Loucy (cell line): ENCODE measurements around the gene OSCAR.

ENCODE experiments used
- H2AFZ ChIP-seq: fragments of 200-600 bp; sonication (generic); 2 replicates; pipeline ENCODE4 v1.6.0; 2016; ENCODE audit warnings: antibody characterized with exemption, mild to moderate bottlenecking, low read length, moderate library complexity
- H3F3A ChIP-seq: fragments of 200-600 bp; 2 replicates; pipeline ENCODE4 v1.6.0; 2016; ENCODE audit warnings: antibody characterized with exemption, low read depth, mild to moderate bottlenecking
- H3K27me3 ChIP-seq: fragments of 200-600 bp; sonication (generic); 2 replicates; pipeline ENCODE4 v1.6.1; 2014; ENCODE audit warnings: low read length, mild to moderate bottlenecking; ENCODE audit not compliant: insufficient read depth, poor library complexity, severe bottlenecking
- H3K36me3 ChIP-seq: fragments of 200-600 bp; sonication (generic); 2 replicates; pipeline ENCODE4 v1.6.1; 2016; ENCODE audit warnings: low read length; ENCODE audit not compliant: insufficient read depth
- H3K4me1 ChIP-seq: fragments of 200-600 bp; sonication (generic); 2 replicates; pipeline ENCODE4 v1.5.1; 2014; ENCODE audit warnings: low read length, mild to moderate bottlenecking; ENCODE audit not compliant: insufficient read depth, poor library complexity, severe bottlenecking
- H3K4me2 ChIP-seq: fragments of 200-600 bp; sonication (generic); 2 replicates; pipeline ENCODE4 v1.6.0; 2014; ENCODE audit warnings: antibody characterized with exemption, low read length, low read depth, mild to moderate bottlenecking; ENCODE audit not compliant: poor library complexity, severe bottlenecking
- H3K4me3 ChIP-seq: fragments of 200-600 bp; sonication (generic); 2 replicates; pipeline ENCODE4 v1.5.1; 2014; ENCODE audit warnings: low read length, mild to moderate bottlenecking, mixed read lengths; ENCODE audit not compliant: poor library complexity, severe bottlenecking
- H3K79me2 ChIP-seq: fragments of 200-600 bp; sonication (generic); 2 replicates; pipeline ENCODE4 v1.6.1; 2014; ENCODE audit warnings: low read length; ENCODE audit not compliant: insufficient read depth
- H3K9ac ChIP-seq: fragments of 200-600 bp; sonication (generic); 2 replicates; pipeline ENCODE4 v1.6.0; 2014; ENCODE audit warnings: mild to moderate bottlenecking, low read depth, low read length, moderate library complexity; ENCODE audit not compliant: poor library complexity, severe bottlenecking
- H3K9me2 ChIP-seq: fragments of 200-600 bp; sonication (generic); replicated peaks from 2 replicates; pipeline ENCODE4 v1.6.1; 2016; ENCODE audit warnings: low read depth, low read length, mixed read lengths
- H3K9me3 ChIP-seq: fragments of 200-600 bp; sonication (generic); 2 replicates; pipeline ENCODE4 v1.6.1; 2014; ENCODE audit warnings: mild to moderate bottlenecking, antibody characterized with exemption, low read length, low read depth; ENCODE audit not compliant: insufficient read depth
- H4K20me1 ChIP-seq: fragments of 200-600 bp; sonication (generic); 2 replicates; pipeline ENCODE4 v1.6.0; 2014; ENCODE audit warnings: antibody characterized with exemption, low read length, mild to moderate bottlenecking; ENCODE audit not compliant: insufficient read depth, poor library complexity, severe bottlenecking
- CTCF ChIP-seq: fragments of 200-600 bp; sonication (generic); conservative IDR thresholded peaks from 2 replicates; pipeline ENCODE4 v1.5.1; 2014; ENCODE audit warnings: mild to moderate bottlenecking, antibody characterized with exemption, low read length
- EZH2phosphoT487 ChIP-seq: fragments of 200-600 bp; IDR thresholded peaks from 2 replicates; pipeline ENCODE4 v1.6.1; 2018; ENCODE audit warnings: antibody characterized with exemption, mild to moderate bottlenecking, moderate library complexity, borderline replicate concordance

Gene OSCAR

GRCh38 chr19:54095136-54095858 is 5.3 kb downstream of the OSCAR start:
- Histone ChIP-seq H3K9me3 (no peaks in the 10 kb centered on the region), H3K9ac (peak overlapping the region; percentile 42), H4K20me1 (no peaks in the 10 kb centered on the region), H3K4me1 (no peaks in the 10 kb centered on the region), H3F3A (no peaks in the 10 kb centered on the region), H2AFZ (peak overlapping the region; percentile 91; the same call in 1 of the 2 replicates), H3K79me2 (no peaks in the 10 kb centered on the region), H3K9me2 (no peaks in the 10 kb centered on the region), H3K4me2 (peak overlapping the region; percentile 70), H3K27me3 (no peaks in the 10 kb centered on the region), H3K36me3 (no peaks in the 10 kb centered on the region), H3K4me3 (peak overlapping the region; percentile 60)
- TF ChIP-seq CTCF (no peak), EZH2phosphoT487 (no peak)

DNA sequence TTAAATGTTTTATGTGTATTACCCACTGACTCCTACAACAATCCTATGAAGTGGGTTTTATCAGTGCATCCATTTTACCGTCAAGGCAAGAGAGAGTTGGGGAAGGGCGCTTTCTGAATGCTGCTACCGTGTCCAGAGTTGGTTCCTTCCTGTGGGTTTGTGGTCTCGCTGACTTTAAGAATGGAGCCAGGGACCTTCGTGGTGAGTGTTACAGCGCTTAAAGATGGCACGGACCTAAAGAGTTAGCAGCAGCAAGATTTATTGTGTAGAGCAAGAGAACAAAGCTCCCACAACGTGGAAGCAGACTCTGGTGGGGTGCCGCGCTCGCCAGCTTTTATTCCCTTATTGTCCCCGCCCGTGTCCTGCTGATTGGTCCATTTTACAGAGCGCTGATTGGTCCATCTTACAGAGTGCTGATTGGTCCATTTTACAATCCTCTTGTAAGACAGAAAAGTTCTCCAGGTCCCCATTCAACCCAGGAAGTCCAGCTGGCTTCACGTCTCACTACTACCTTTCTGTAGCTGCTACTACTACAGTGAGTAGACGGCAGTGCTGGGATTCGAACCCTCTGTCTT is 6.1 kb downstream of the OSCAR start:
- Histone ChIP-seq H3K9me3 (no peaks in the 10 kb centered on the region), H2AFZ (no peak overlapping the region), H3K36me3 (no peaks in the 10 kb centered on the region), H3F3A (no peaks in the 10 kb centered on the region), H3K9me2 (no peaks in the 10 kb centered on the region), H3K9ac (no peak overlapping the region), H3K79me2 (no peaks in the 10 kb centered on the region), H3K4me2 (no peak overlapping the region), H3K4me1 (no peaks in the 10 kb centered on the region), H3K27me3 (no peaks in the 10 kb centered on the region), H3K4me3 (no peak overlapping the region), H4K20me1 (no peaks in the 10 kb centered on the region)
- no peak for TF ChIP-seq CTCF
- no peak for TF ChIP-seq EZH2phosphoT487

DNA sequence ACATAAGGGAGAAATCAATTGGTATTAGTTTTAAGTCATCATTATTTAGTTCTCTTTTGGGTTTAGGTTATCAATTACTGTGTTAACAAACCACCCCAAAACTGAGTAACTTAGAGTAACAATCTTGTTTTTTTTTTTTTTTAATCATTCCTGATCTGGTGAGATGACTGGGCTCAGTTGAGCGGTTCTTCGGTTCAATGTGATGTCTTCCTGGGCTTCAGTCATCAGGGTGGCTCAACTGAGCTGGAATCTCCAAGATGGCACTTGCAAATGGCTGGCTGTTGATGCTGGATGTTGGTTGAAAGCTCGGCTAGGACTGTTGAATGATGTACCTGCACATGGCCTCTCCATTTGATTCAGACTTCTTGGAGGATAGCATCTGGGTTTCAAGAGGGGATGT is 16.2 kb downstream of the OSCAR start:
- Histone ChIP-seq H3K27me3 (no peaks in the 10 kb centered on the region), H3K9ac (no peak overlapping the region), H3K36me3 (no peaks in the 10 kb centered on the region), H3K79me2 (no peaks in the 10 kb centered on the region), H3K4me2 (no peak overlapping the region), H3K9me2 (no peaks in the 10 kb centered on the region), H3K4me1 (no peaks in the 10 kb centered on the region), H3K9me3 (0 out of 2 replicates have a peak, but pooled peaks cover 4% of the 10 kb centered on the region), H4K20me1 (no peaks in the 10 kb centered on the region), H2AFZ (no peak overlapping the region), H3K4me3 (no peak overlapping the region), H3F3A (no peaks in the 10 kb centered on the region)
- TF ChIP-seq CTCF: no peak
- no peak for TF ChIP-seq EZH2phosphoT487
